ENCODE data around the gene SNIP1.

- TF ChIP-seq CTCF (IDR thresholded peaks at IDR 0.05; ENCODE audit: low read depth, low read length) (no peak), EZH2phosphoT487 (IDR thresholded peaks at IDR 0.05; ENCODE audit: low read depth) (no peak)
Observed at GRCh38 chr1:37570528-37571334, 16.6 kb upstream of the SNIP1 start.

All from OCI-LY3 (cell line).